ENCODE data around the gene GIT2. TPM values are rescaled to one million over a fixed set of nuclear protein-coding genes. Genes with fewer than 3 reads are reported as not detected.

Gene GIT2
- total and polyA plus RNA-seq, 10 of the 15 experiments (the other 5 are each of a cell fraction or from before 2014, with no cell fraction given): 9.1 to 49.9 (median 43.9) TPM

- Histone ChIP-seq H3K27me3 (replicated peaks in 1 of 2; ENCODE audit: control insufficient read depth in 2 of 2, insufficient read depth in 2 of 2, low read length in 1 of 2) (no peaks in the 10 kb centered on the region), H3K4me1 (ENCODE audit: control insufficient read depth, insufficient read depth, low read length) (no peaks in the 10 kb centered on the region), H3K4me2 (ENCODE audit: control insufficient read depth, insufficient read depth) (no peak overlapping the region), H3K9ac (ENCODE audit: control insufficient read depth, insufficient read depth, low read length) (no peak overlapping the region), H2AFZ (ENCODE audit: control insufficient read depth, low read depth, low read length) (no peak overlapping the region), H3K36me3 (ENCODE audit: control insufficient read depth in 2 of 2, insufficient read depth in 2 of 2, low read length in 1 of 2) (peaks cover 14 to 17% of the 10 kb centered on the region in 2 experiments), H3K79me2 (ENCODE audit: control insufficient read depth, insufficient read depth, low read length) (no peaks in the 10 kb centered on the region), H4K20me1 (ENCODE audit: control insufficient read depth, insufficient read depth) (no peaks in the 10 kb centered on the region), H3K27ac (ENCODE audit: control insufficient read depth, insufficient read depth) (no peak overlapping the region), H3K9me3 (replicated peaks; ENCODE audit: control insufficient read depth, insufficient read depth, low read length) (no peaks in the 10 kb centered on the region), H3K4me3 (no peak overlapping the region)
- TF ChIP-seq MXI1 (IDR thresholded peaks at IDR 0.05; ENCODE audit: low read depth, low read length) (no peak), BRCA1 (IDR thresholded peaks at IDR 0.05; ENCODE audit: low read depth, low read length) (no peak), NFIC (IDR thresholded peaks at IDR 0.05; ENCODE audit: low read depth, low read length) (no peak), EP300 (IDR thresholded peaks at IDR 0.05; ENCODE audit: borderline replicate concordance in 1 of 2, control insufficient read depth in 1 of 2, low read depth in 2 of 2, low read length in 2 of 2) (no peak), TCF7 (IDR thresholded peaks at IDR 0.05; ENCODE audit: borderline replicate concordance) (no peak), WRNIP1 (IDR thresholded peaks at IDR 0.05; ENCODE audit: borderline replicate concordance, low read depth, low read length) (no peak), RUNX3 (IDR thresholded peaks at IDR 0.05; ENCODE audit: low read length) (no peak), CUX1 (IDR thresholded peaks at IDR 0.05; ENCODE audit: insufficient replicate concordance, low read depth, low read length) (no peak), RAD21 (IDR thresholded peaks at IDR 0.05; ENCODE audit: insufficient read depth, low read depth, low read length) (no peak), ELK1 (IDR thresholded peaks at IDR 0.05; ENCODE audit: low read depth, low read length) (no peak)
- in situ Hi-C loops (cut with MboI): no loop called here
- WGBS (ENCODE audit: insufficient coverage, insufficient replicate concordance, low lambda C conversion rate, missing lambda C conversion rate): 96% methylated on average over 7 of the region's 7 CpGs
- RAD21 ChIA-PET (ENCODE audit: unreplicated experiment): no interaction called here
- SMC1A ChIA-PET (ENCODE audit: uncharacterized antibody, unreplicated experiment): interaction anchor here (0.6 kb wide), 1 partner anchor 32 kb away, joined by 3 read pairs; no protein-coding TSS in a partner anchor
- CTCF ChIA-PET: no interaction called here
- POLR2A ChIA-PET: no interaction called here
- no peak for FAIRE-seq
- no TSS peak for BruUV-seq (replicated peaks)
- no peak for ATAC-seq
- intact Hi-C loops (cut with micrococcal nuclease; ENCODE audit: unreplicated experiment): no loop called here
- DNase-seq (ENCODE audit: low read depth, low spot score): no peak
Measured at GRCh38 chr12:109943811-109944210, 52.4 kb downstream of the GIT2 start.
